ENCODE measurements around the gene C15orf40.
"Not testable (repeated sequence)": the region's sequence is repeated elsewhere in the genome, so short reads cannot be mapped to it uniquely, and the experiment has no call there.

Gene C15orf40

DNA sequence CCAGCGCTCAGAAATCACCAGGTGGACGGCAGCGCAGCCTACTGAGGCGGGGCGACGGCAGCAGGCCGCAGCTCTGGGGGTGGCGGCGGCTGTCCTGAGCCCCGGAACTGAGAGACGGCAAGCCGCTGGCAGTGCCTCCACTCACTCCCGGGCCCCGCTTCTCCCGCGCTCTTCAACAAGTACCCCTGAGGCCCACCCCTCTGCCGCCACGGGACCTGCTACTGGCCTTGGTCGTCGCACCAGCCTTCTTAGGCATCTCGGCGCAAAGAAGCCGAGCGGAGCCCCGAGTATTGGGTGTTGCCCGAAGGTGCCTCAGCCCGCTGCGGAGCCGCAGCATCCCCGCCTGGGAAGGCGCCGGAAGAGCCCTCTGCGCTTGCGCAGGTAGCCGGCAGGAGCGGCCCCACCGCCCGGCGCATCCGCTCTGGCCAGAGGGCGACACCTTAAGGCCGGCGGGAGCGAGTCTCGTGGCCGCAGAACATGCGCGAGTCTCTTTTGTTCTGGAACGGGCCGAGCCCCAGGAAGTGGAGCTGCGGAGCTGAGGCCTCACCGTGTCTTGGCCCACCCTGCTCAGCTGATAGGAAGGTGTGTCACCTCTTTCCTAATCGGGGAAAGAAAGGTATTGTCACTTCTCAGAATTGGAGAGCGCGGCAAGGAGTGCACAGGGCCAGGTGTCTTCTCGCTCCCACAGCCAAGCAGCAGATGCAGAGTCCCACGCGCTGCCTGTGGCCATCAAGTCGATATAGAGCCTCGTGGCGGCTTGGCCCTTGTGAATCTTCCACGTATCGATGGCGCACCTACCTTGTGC, at the start of gene C15orf40:
Gene C15orf40 (minus strand): TSS at position 369 of the 805 bp plus-strand sequence. CDS start 32 bp downstream, at position 337.
- peak; percentile 80 for DNase-seq (ENCODE audit: low read depth in 2 of 2)

- DNase-seq (ENCODE audit: low read depth in 2 of 2) = no peak
These were observed 46.4 kb upstream of the C15orf40 start for GRCh38 chr15:83057696-83058376.

- no peak for DNase-seq (ENCODE audit: low read depth in 2 of 2)
These were observed 45.6 kb upstream of the C15orf40 start for GRCh38 chr15:83057002-83057401.

DNA sequence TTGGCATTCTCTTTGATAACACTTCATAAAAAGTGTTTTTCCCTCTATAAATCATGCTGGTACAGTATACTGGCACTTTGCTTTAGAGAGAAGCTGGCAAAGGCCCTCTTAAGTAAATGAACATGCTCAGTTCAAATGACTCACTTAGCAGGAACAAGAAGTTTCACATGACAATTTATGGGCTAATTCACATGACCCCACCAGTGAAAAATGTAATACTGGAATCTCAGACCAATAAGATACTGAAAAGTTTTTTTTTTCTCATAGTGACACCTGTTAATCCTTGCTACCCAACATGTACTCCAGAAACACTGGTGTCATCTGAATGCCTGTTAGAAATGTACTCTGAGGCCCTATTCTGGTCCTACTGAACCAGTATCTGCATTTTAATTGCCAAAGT, 41.7 kb upstream of the C15orf40 start:
- no peak for DNase-seq (ENCODE audit: low read depth in 2 of 2)

DNA sequence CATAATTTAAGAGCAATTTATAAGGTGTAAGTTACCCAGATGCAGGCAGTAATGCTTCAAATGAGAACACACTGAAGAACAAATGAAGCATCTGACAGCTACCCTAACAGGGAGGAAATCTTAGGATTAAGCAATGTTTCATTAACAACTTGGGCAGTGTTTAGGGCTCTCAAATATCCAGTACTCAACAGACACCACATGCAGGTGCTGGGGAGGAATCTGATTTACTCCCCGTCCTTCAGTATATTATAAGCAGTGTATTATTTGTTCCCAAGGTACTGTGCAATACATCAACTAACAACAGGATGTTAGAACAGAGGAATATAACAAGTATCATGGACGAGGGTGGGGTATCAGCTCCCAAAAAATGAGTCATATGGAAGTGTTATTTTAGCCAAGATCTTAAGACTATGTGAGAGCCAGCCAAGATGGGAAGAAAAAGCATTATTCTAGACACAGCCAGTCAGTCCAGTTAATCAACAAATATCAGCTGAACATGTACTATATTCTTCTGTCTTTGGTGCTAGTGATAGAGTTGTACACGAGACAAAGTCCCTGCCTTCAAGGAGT, 35.2 kb upstream of the C15orf40 start:
- DNase-seq (ENCODE audit: low read depth in 2 of 2) = no peak

GRCh38 chr15:83044156-83044555, 32.7 kb upstream of the C15orf40 start:
- DNase-seq (ENCODE audit: low read depth in 2 of 2) = no peak

- DNase-seq (ENCODE audit: low read depth in 2 of 2) = no peak
These were observed 27.8 kb upstream of the C15orf40 start for GRCh38 chr15:83039206-83039605.

GRCh38 chr15:83036253-83036652, 24.8 kb upstream of the C15orf40 start:
- no peak for DNase-seq (ENCODE audit: low read depth in 2 of 2)

- not testable (repeated sequence) for DNase-seq (ENCODE audit: low read depth in 2 of 2)
These were observed 19.8 kb upstream of the C15orf40 start for GRCh38 chr15:83031234-83031633.

DNA sequence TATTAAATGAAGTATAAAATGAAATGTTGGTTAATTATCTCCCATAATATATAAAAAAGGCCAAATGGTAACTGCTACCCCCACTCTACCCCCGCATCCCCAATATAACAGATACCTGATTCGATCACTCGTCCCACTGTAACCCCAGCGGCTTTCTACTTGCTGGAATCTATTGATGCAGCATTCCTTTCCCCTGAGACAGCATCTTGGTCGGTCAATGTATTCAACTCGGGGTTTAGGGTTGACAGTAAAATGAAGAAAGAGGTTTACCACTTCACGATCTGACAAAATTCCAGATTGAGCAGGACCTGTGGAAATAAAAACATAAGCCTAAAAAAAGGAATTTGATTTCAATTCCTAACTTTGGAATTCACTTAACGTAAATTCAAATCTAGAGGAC, 18.6 kb upstream of the C15orf40 start:
- DNase-seq (ENCODE audit: low read depth in 2 of 2) = no peak

- no peak for DNase-seq (ENCODE audit: low read depth in 2 of 2)
These were observed 7.0 kb upstream of the C15orf40 start for GRCh38 chr15:83018436-83018835.

DNA sequence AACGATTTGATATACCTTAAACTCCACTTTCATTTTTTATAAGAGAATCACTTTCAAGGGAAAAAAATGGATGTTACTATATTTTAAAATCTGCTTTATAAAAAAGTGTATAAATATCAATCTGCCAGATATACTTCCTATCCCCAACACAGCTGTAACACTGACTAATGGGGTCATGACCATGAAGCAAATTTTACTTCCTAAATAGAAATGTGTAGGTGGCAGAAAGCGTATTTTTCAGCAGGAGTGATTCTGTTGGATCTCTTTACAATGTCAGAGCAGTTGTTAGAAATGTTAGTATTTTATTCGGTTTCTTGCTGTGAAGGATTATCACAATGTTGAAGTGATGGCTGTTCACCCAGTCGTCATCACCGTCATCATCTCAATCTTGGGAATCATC, 5.5 kb upstream of the C15orf40 start:
- DNase-seq (ENCODE audit: low read depth in 2 of 2) = no peak

DNA sequence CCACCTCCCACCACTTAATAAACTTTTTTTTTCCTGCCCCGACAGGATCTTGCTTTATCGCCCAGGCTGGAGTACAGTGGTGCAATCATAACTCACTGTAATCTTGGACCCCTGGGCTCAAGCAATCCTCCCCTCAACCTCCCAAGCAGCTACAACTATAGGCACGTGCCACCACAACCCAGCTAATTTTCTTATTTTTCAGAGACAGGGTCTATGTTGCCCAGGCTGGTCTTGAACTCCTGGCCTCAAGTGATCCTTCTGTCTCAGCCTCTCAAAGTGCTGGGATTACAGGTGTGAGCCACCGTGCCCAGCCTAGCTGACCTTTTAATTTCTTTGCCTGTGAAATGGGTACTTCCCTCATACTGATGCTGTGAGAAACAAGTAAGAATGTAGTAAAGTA, 3.9 kb upstream of the C15orf40 start:
- no peak for DNase-seq (ENCODE audit: low read depth in 2 of 2)

DNA sequence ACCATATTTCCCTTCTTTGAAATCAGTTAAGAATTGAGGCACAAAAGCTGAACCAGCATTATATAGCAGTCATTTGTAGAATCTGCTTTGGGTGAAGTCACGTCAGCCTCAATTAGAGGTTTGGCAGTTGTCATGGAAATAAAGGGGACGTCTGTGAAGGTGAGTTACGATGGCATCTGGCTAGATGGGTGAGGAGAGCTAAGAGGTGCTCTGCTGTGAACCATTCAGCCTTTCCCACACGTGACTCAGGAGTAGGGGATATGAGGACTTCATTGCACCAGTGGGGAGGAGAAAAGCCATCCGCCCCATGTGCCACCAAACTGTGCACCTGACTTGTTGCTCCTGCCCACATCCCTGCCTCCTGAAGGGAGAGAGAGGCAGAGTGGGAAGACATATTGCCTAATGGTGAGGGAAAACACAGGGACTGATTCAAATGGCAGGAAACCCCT, 2.8 kb upstream of the C15orf40 start:
- no peak for DNase-seq (ENCODE audit: low read depth in 2 of 2)

GRCh38 chr15:83012636-83013035, 1.2 kb upstream of the C15orf40 start:
- DNase-seq (ENCODE audit: low read depth in 2 of 2) = no peak

DNA sequence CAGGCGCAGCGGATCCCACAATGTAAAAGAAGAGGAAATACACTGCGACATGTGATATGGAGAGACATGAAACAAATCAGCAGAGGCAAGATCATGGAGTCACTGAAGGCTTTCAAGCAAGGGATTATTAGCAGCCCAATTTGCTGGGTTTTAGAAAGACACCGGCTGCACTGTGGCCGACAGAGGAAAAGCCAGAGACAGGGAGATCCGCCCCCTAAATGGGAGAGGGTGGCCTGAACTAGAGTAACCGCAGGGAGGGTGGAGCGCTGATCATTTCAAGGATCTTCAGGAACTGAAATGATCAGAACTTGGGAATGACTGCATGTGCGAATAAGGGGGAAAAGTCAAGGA, 612 bp upstream of the C15orf40 start:
- no peak for DNase-seq (ENCODE audit: low read depth in 2 of 2)

- peak; percentile 59 to 64 for DNase-seq (ENCODE audit: low read depth in 2 of 2)
These were observed 649 bp downstream of the C15orf40 start for GRCh38 chr15:83010709-83011270.

DNA sequence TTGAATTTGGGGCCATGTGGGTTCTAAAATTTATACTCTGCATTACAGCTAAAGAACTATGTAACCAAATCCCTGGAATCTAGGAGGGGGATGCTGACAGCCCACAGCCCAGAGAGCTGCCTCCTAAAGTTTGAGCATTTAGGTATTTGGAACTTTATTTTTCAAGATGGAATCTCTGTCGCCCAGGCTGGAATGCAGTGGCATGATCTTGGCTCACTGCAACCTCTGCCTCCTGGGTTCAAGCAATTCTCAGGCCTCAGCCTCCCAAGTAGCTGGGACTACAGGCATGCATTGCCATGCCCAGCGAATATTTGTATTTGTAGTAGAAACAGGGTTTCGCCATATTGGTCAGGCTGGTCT, 10.8 kb downstream of the C15orf40 start:
- not testable (repeated sequence) for DNase-seq (ENCODE audit: low read depth in 2 of 2)

GRCh38 chr15:82999905-83000671, 11.4 kb downstream of the C15orf40 start:
- DNase-seq (ENCODE audit: low read depth in 2 of 2) = no peak

DNA sequence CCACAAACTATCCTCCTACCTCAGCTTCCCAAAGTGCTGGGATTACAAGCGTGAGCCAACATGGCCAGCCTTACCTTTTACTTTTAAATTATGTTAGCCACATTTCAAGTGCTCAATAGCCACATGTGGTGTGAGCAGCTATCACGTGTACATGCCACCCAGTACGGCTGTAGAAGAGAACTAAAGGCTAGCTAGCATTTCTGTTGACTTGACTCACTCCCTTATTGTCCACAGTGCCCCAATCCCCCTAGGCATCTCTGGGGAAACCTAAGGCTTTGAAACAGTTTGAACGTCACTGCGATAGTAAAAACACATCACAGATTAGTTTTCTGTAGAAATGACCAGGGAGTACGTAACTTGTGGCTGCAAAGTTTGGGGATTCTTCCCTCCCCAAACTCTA, 12.0 kb downstream of the C15orf40 start:
- DNase-seq (ENCODE audit: low read depth in 2 of 2) = no peak

DNA sequence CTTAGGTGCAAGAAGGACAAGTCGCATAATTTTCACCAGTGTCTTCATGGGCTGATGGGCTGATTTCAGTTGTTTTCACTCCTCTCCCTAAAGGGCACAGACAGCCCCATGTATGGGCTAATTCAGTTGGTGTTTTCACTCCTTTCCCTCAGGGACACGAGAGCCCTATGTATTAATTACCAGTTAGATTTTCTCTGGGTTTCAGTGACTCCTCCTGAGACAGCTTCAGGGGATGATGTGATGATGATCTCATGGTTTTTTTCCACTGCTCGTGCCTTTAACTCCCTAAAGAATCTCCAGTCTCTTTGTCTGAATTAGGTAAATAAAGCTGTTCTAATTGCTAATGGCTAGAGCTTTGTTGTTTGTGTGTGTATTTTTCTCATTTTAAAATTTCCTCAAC, 15.5 kb downstream of the C15orf40 start:
- no peak for DNase-seq (ENCODE audit: low read depth in 2 of 2)

DNA sequence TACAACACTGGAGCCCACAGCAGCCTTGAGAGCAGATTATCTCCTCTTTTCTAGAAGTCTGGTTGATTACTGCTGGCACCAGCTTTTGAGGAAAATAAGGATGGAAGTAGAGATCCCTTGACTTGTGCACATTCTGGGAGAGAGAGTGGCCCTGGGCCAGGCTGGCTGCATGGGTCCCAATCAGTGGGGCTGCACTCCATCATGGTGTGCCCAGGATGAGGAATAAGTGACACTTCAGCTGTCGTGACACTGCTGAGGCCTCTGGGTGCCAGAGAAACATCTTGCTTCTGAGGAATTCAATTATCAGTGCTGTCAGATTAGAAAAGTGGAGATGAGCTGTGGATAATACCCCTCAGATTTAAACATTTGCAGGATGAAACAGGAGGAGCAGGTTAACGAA, 16.4 kb downstream of the C15orf40 start:
- no peak for DNase-seq (ENCODE audit: low read depth in 2 of 2)
